ENCODE data around the gene POLR2E. TPM values are rescaled to one million over a fixed set of nuclear protein-coding genes. Genes with fewer than 3 reads are reported as not detected.

POLR2E gene
- total RNA-seq, 4 donors from 2014 or later, result 84.1 to 142 (median 111) TPM

DNA sequence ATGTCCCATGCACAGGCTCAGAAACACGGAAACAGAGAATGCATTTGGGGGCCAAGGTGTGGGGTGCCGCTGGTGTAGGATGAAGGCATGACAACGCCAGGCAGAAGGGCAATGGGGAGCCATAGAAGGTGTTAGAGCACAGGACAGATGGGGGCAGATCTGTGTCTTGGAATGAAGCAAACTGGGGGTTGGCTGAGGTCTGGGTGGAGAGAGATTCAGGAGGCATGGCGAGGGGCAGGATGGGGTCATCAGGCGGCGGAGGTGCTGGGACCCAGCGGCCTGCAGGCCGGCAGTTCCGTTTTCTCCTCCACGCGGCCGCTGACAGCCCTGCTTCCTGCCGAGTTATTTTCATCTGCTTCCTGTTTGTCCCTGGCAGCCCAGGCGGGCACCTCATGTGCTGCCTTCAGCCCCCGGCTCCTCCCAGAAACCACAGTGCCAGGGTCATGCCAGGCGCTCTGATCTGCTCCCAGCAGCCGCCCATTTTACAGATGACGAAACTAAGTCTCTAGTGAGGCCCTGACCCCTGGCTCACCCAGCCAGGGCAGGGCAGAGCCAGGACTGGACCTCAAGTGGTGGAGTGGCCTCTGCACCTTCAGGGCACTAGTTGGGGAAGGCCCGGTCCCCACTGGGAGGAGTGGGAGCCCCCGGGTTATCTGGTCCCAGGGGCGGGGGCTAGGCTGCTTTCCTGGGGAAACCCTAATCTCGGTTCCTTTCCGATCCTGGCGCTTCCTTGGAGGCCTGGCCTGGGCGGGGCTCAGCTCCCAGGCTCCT, 26.0 kb downstream of the POLR2E start:
- Histone ChIP-seq H3K9me3 (no peaks in the 10 kb centered on the region), H3K27ac (no peak overlapping the region), H3K4me1 (peaks cover 69% of the 10 kb centered on the region), H3K36me3 (no peaks in the 10 kb centered on the region), H3K4me3 (peak overlapping the region; percentile 52), H3K27me3 (peaks cover 41% of the 10 kb centered on the region)
- DNase-seq (ENCODE audit: low spot score in 2 of 2), result peak in 1 of 2 donors; percentile 78
- TF ChIP-seq EP300 (IDR thresholded peaks at IDR 0.05) (no peak), POLR2AphosphoS5 (IDR thresholded peaks at IDR 0.05) (peak in 1 of 3 donors; percentile 30)
- 47% methylated on average over 21 of the region's 25 CpGs for WGBS

DNA sequence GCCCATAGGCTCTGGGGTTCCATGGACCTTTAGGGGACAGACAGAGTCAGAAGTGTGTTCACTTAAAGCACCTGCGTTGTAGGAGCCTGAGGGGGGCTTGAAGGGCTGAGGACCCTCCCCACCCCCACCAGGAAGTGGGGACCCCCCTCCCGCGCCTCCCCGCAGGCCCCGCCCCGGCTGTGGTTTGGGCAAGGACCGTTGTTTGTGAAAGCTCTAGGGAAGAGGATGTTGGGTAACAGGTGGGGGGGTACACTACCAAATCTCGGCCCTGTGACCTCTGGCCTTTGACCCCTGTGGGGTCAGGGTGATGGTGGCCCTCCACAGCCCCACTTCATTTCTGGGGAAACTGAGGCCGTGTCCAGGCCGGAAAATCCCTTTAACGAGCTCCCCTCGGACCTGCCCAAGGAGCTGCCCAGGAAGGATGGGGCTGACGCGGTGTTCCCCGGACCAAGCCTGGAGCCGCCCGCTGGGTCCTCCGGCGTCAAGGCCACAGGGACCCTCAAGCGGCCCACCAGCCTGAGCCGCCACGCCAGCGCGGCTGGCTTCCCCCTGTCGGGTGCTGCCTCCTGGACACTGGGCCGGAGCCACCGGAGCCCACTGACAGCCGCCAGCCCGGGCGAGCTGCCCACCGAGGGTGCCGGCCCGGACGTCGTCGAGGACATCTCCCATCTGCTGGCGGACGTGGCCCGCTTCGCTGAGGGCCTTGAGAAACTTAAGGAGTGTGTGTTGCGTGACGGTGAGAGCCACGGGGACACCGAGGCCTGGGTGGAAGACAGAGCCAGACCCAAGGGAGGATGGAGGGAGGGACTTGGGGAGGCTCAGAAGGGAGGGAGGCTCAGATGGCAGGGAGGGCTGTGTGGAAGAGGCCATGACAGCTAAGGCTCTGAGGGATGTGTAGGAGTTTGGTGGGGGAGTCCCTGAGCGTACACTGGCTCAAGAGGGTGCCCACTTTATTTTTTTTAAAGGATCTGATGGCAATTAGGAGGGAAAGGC, 26.9 kb downstream of the POLR2E start:
- WGBS, result 64% methylated on average over 21 of the region's 45 CpGs
- Histone ChIP-seq H3K27me3 (peaks cover 41% of the 10 kb centered on the region), H3K4me1 (peaks cover 62% of the 10 kb centered on the region), H3K4me3 (peak overlapping the region; percentile 52), H3K36me3 (no peaks in the 10 kb centered on the region), H3K27ac (peak overlapping the region; percentile 26), H3K9me3 (no peaks in the 10 kb centered on the region)
- peak in 1 of 2 donors; percentile 76 for DNase-seq (ENCODE audit: low spot score in 2 of 2)
- TF ChIP-seq POLR2A (IDR thresholded peaks at IDR 0.05), result no peak
- no peak for TF ChIP-seq POLR2AphosphoS5 (IDR thresholded peaks at IDR 0.05)
- no peak for TF ChIP-seq EP300 (IDR thresholded peaks at IDR 0.05)
- TF ChIP-seq CTCF (IDR thresholded peaks at IDR 0.05), result no peak

GRCh38 chr19:1067341-1067957, 27.7 kb downstream of the POLR2E start:
- peak in 1 of 2 donors; percentile 64 for DNase-seq (ENCODE audit: low spot score in 2 of 2)
- H3K27ac ChIP-seq, result peak overlapping the region; percentile 1
- no peaks in the 10 kb centered on the region for H3K36me3 ChIP-seq
- peak overlapping the region; percentile 52 for H3K4me3 ChIP-seq
- no peaks in the 10 kb centered on the region for H3K9me3 ChIP-seq
- H3K27me3 ChIP-seq, result peaks cover 41% of the 10 kb centered on the region
- 3% methylated on average over 7 of the region's 38 CpGs for WGBS
- TF ChIP-seq EP300 (IDR thresholded peaks at IDR 0.05) (no peak), POLR2A (IDR thresholded peaks at IDR 0.05) (no peak), POLR2AphosphoS5 (IDR thresholded peaks at IDR 0.05) (no peak), CTCF (IDR thresholded peaks at IDR 0.05) (no peak)
- H3K4me1 ChIP-seq, result peaks cover 62% of the 10 kb centered on the region

GRCh38 chr19:1066748-1067340, 28.3 kb downstream of the POLR2E start, which contains the start of gene ARHGAP45:
Gene ARHGAP45 (plus strand): TSS chr19:1067167. CDS start chr19:1067406, 239 bp downstream.
- H3K9me3 ChIP-seq, result no peaks in the 10 kb centered on the region
- peaks cover 62% of the 10 kb centered on the region for H3K4me1 ChIP-seq
- DNase-seq (ENCODE audit: low spot score in 2 of 2), result peak in 1 of 2 donors; percentile 73
- TF ChIP-seq POLR2AphosphoS5 (IDR thresholded peaks at IDR 0.05) (no peak), EP300 (IDR thresholded peaks at IDR 0.05) (no peak), CTCF (IDR thresholded peaks at IDR 0.05) (no peak)
- no peaks in the 10 kb centered on the region for H3K36me3 ChIP-seq
- 0% methylated on average over 3 of the region's 61 CpGs for WGBS
- H3K27ac ChIP-seq, result peak within 1 kb of the TSS; percentile 1
- H3K4me3 ChIP-seq, result peak within 1 kb of the TSS; percentile 52
- peaks cover 41% of the 10 kb centered on the region for H3K27me3 ChIP-seq

- H3K4me3 ChIP-seq, result peak overlapping the region; percentile 52
- H3K36me3 ChIP-seq, result no peaks in the 10 kb centered on the region
- no peak overlapping the region for H3K27ac ChIP-seq
- DNase-seq (ENCODE audit: low spot score in 2 of 2), result peak in 1 of 2 donors; percentile 67
- 43% methylated on average over 17 of the region's 17 CpGs for WGBS
- peaks cover 41% of the 10 kb centered on the region for H3K27me3 ChIP-seq
- peaks cover 57% of the 10 kb centered on the region for H3K4me1 ChIP-seq
- H3K9me3 ChIP-seq, result no peaks in the 10 kb centered on the region
- TF ChIP-seq POLR2A (IDR thresholded peaks at IDR 0.05) (no peak), EP300 (IDR thresholded peaks at IDR 0.05) (no peak), CTCF (IDR thresholded peaks at IDR 0.05) (no peak)
Observed at GRCh38 chr19:1066251-1066747, 28.9 kb downstream of the POLR2E start.
